AG09319 (cell line): ENCODE data around the gene NET1.

Experiments
- DNase-seq: peaks from one replicate; pipeline ENCODE4 v3.0.0-alpha.2; 2010; ENCODE audit warnings: low read depth; ENCODE audit errors: extremely low read depth
- CTCF ChIP-seq: IDR thresholded peaks from 2 replicates; pipeline ENCODE4 v1.5.1; 2011; ENCODE audit warnings: low read depth, mild to moderate bottlenecking, inconsistent platforms, low read length, moderate library complexity

The NET1 gene

GRCh38 chr10:5500910-5501309, 88.6 kb downstream of the NET1 start:
- TF ChIP-seq CTCF: no peak
- DNase-seq: no peak

- TF ChIP-seq CTCF: no peak
These were observed 89.7 kb downstream of the NET1 start for GRCh38 chr10:5502061-5502521.

GRCh38 chr10:5502571-5503476, 90.5 kb downstream of the NET1 start:
- DNase-seq: no peak
- TF ChIP-seq CTCF: no peak

More at GRCh38 chr10:5502061-5502521, 89.7 kb downstream of the NET1 start:
- no peak for DNase-seq

GRCh38 chr10:5503477-5503835, 91.1 kb downstream of the NET1 start:
- DNase-seq: no peak
- no peak for TF ChIP-seq CTCF

GRCh38 chr10:5504146-5505072, 92.1 kb downstream of the NET1 start:
- DNase-seq: no peak
- TF ChIP-seq CTCF: no peak

GRCh38 chr10:5506246-5506645, 93.9 kb downstream of the NET1 start:
- DNase-seq: no peak
- no peak for TF ChIP-seq CTCF
